Mesenchymal stem cell (in vitro differentiated cells and primary cell): ENCODE results near the gene CATSPERD.
A peak's percentile ranks its signal among the peaks of the same experiment; 100 is the strongest.

Experiments used
- DNase-seq: peaks from one replicate; pipeline ENCODE4 v3.0.0-alpha.2; 2013
- H2AFZ ChIP-seq: one replicate; pipeline ENCODE4 v1.6.1; 2013; ENCODE audit warnings: low read depth, mild to moderate bottlenecking, control low read depth, inconsistent platforms, low read length, moderate library complexity
- H2AK5ac ChIP-seq: 2 replicates; pipeline ENCODE4 v1.6.1; 2013; ENCODE audit warnings: low read length, moderate library complexity, mild to moderate bottlenecking, inconsistent platforms; ENCODE audit not compliant: severe bottlenecking
- H2BK120ac ChIP-seq: one replicate; pipeline ENCODE4 v1.6.1; 2013; ENCODE audit warnings: low read depth, mild to moderate bottlenecking, inconsistent platforms, low read length, moderate library complexity
- H2BK12ac ChIP-seq, 2 experiments: one replicate each; pipeline ENCODE4 v1.6.1; 2013; ENCODE audit warnings: inconsistent platforms in 2 of 2, low read length in 2 of 2, mild to moderate bottlenecking in 2 of 2, moderate library complexity in 2 of 2, control low read depth in 1 of 2
- H2BK15ac ChIP-seq: one replicate; pipeline ENCODE4 v1.6.1; 2013; ENCODE audit warnings: mild to moderate bottlenecking, low read depth, inconsistent platforms; ENCODE audit not compliant: poor library complexity, severe bottlenecking
- H2BK5ac ChIP-seq: 2 replicates; pipeline ENCODE4 v1.6.1; 2013; ENCODE audit warnings: low read depth, mild to moderate bottlenecking, low read length, control low read depth, inconsistent platforms; ENCODE audit not compliant: poor library complexity, severe bottlenecking
- H3K14ac ChIP-seq, 2 experiments: one replicate each; pipeline ENCODE4 v1.6.1; 2013; ENCODE audit warnings: inconsistent platforms in 2 of 2, low read length in 2 of 2, control low read depth in 1 of 2, mild to moderate bottlenecking in 1 of 2, moderate library complexity in 1 of 2
- H3K18ac ChIP-seq, 2 experiments: one replicate each; pipeline ENCODE4 v1.6.1; 2013; ENCODE audit warnings: inconsistent platforms in 2 of 2, low read length in 2 of 2, control low read depth in 1 of 2, low read depth in 1 of 2, mild to moderate bottlenecking in 1 of 2
- H3K23ac ChIP-seq, 2 experiments: one replicate each; pipeline ENCODE4 v1.6.1; 2013; ENCODE audit warnings: inconsistent platforms in 2 of 2, low read length in 2 of 2, mild to moderate bottlenecking in 2 of 2, moderate library complexity in 2 of 2, control low read depth in 1 of 2
- H3K27ac ChIP-seq: 2 replicates; pipeline ENCODE4 v1.5.1; 2013; ENCODE audit warnings: mild to moderate bottlenecking, moderate library complexity, low read length, control low read depth, inconsistent platforms; ENCODE audit not compliant: poor library complexity, severe bottlenecking
- H3K27me3 ChIP-seq, 2 experiments: 2 replicates each; pipeline versions ENCODE4 v1.6.1 to v1.7.0; 2013; ENCODE audit warnings: low read length in 2 of 2, mild to moderate bottlenecking in 2 of 2, moderate library complexity in 2 of 2, control low read depth in 1 of 2, inconsistent platforms in 1 of 2; ENCODE audit not compliant: control insufficient read depth in 1 of 2, insufficient read depth in 1 of 2
- H3K36me3 ChIP-seq, 2 experiments: 2 replicates each; pipeline versions ENCODE4 v1.6.1 to v1.7.0; 2013; ENCODE audit warnings: low read length in 2 of 2, control low read depth in 1 of 2, inconsistent platforms in 1 of 2, low read depth in 1 of 2, mild to moderate bottlenecking in 1 of 2; ENCODE audit not compliant: insufficient read depth in 2 of 2, control insufficient read depth in 1 of 2
- H3K4ac ChIP-seq, 2 experiments: one replicate each; pipeline ENCODE4 v1.6.1; 2013; ENCODE audit warnings: inconsistent platforms in 2 of 2, low read length in 2 of 2, mild to moderate bottlenecking in 2 of 2, moderate library complexity in 2 of 2, control low read depth in 1 of 2, low read depth in 1 of 2
- H3K4me1 ChIP-seq: 2 replicates; pipeline ENCODE4 v1.6.1; 2013; ENCODE audit warnings: low read depth, low read length, control low read depth; ENCODE audit not compliant: control insufficient read depth, insufficient read depth
- H3K4me2 ChIP-seq: 2 replicates; pipeline ENCODE4 v1.6.1; 2013; ENCODE audit warnings: low read length, mild to moderate bottlenecking, inconsistent platforms; ENCODE audit not compliant: poor library complexity, severe bottlenecking
- H3K4me3 ChIP-seq, 2 experiments: 2 replicates each; pipeline versions ENCODE4 v1.5.1 to v1.7.0; 2013; ENCODE audit warnings: low read length in 2 of 2, mild to moderate bottlenecking in 2 of 2, control low read depth in 1 of 2, low read depth in 1 of 2; ENCODE audit not compliant: insufficient read depth in 1 of 2
- H3K79me1 ChIP-seq: replicated peaks from 2 replicates; pipeline ENCODE4 v1.6.1; 2013; ENCODE audit warnings: mild to moderate bottlenecking, control low read depth, low read length, inconsistent platforms; ENCODE audit not compliant: poor library complexity, severe bottlenecking
- H3K9ac ChIP-seq: 2 replicates; pipeline ENCODE4 v1.7.0; 2013; ENCODE audit warnings: mild to moderate bottlenecking, low read length, moderate library complexity
- H3K9me3 ChIP-seq: 2 replicates; pipeline ENCODE4 v1.7.0; 2013; ENCODE audit warnings: mild to moderate bottlenecking, low read length; ENCODE audit not compliant: control insufficient read depth
- H4K8ac ChIP-seq: one replicate; pipeline ENCODE4 v1.6.1; 2013; ENCODE audit warnings: inconsistent platforms, mild to moderate bottlenecking, low read length, moderate library complexity
- H4K91ac ChIP-seq: one replicate; pipeline ENCODE4 v1.6.1; 2013; ENCODE audit warnings: mild to moderate bottlenecking, low read length, inconsistent platforms
- WGBS: methylation state at CpG from one replicate; pipeline ENCODE4 v1.1.7; 2013; ENCODE audit warnings: mixed read lengths; 5-methylcytosine and 5-hydroxymethylcytosine counted together

Gene CATSPERD

GRCh38 chr19:5693195-5694166, 27.0 kb upstream of the CATSPERD start:
- no peak overlapping the region for H2BK15ac ChIP-seq
- H4K8ac ChIP-seq: peak overlapping the region; percentile 14
- no peaks in the 10 kb centered on the region for H3K9me3 ChIP-seq
- peak overlapping the region; percentile 7 for H4K91ac ChIP-seq
- no peak overlapping the region for H3K23ac ChIP-seq
- peaks cover 26% of the 10 kb centered on the region for H3K4me1 ChIP-seq
- no peak overlapping the region for H3K18ac ChIP-seq
- H3K27me3 ChIP-seq: no peaks in the 10 kb centered on the region
- no peak overlapping the region for H2BK5ac ChIP-seq
- peaks cover 61 to 75% of the 10 kb centered on the region in 2 experiments for H3K36me3 ChIP-seq
- H2BK120ac ChIP-seq: no peak overlapping the region
- no peak overlapping the region for H3K9ac ChIP-seq
- H2AFZ ChIP-seq: no peak overlapping the region
- H2AK5ac ChIP-seq: no peak overlapping the region
- H3K4me2 ChIP-seq: no peak overlapping the region
- H3K4me3 ChIP-seq: no peak overlapping the region
- no peak overlapping the region for H3K27ac ChIP-seq
- no peak overlapping the region for H3K4ac ChIP-seq
- peaks cover 2% of the 10 kb centered on the region for H3K79me1 ChIP-seq
- 92% methylated on average over 36 of the region's 39 CpGs for WGBS
- no peak overlapping the region for H3K14ac ChIP-seq
- H2BK12ac ChIP-seq: no peak overlapping the region
- no peak for DNase-seq

- Histone ChIP-seq H2AK5ac (no peak overlapping the region), H2BK12ac (no peak overlapping the region), H4K8ac (peak overlapping the region; percentile 45), H3K9ac (no peak overlapping the region), H3K79me1 (peaks cover 4% of the 10 kb centered on the region), H3K9me3 (no peaks in the 10 kb centered on the region), H3K4ac (no peak overlapping the region), H3K4me3 (no peak overlapping the region), H3K27ac (no peak overlapping the region), H4K91ac (no peak overlapping the region), H3K14ac (no peak overlapping the region), H2AFZ (no peak overlapping the region), H2BK5ac (no peak overlapping the region), H3K23ac (peak overlapping the region in 1 of 2 experiments; percentile 17), H3K36me3 (peaks cover 69 to 84% of the 10 kb centered on the region in 2 experiments), H3K4me2 (no peak overlapping the region), H3K4me1 (peaks cover 26% of the 10 kb centered on the region), H2BK120ac (no peak overlapping the region), H3K27me3 (no peaks in the 10 kb centered on the region), H2BK15ac (no peak overlapping the region), H3K18ac (no peak overlapping the region)
- DNase-seq: no peak
- WGBS: 97% methylated on average over 45 of the region's 45 CpGs
Observed at GRCh38 chr19:5694167-5694955, 26.1 kb upstream of the CATSPERD start.

GRCh38 chr19:5694956-5695648, 25.3 kb upstream of the CATSPERD start:
- no peak overlapping the region for H3K4me3 ChIP-seq
- no peak overlapping the region for H2BK120ac ChIP-seq
- no peak overlapping the region for H3K14ac ChIP-seq
- H3K79me1 ChIP-seq: peaks cover 4% of the 10 kb centered on the region
- H3K27ac ChIP-seq: no peak overlapping the region
- H2BK12ac ChIP-seq: no peak overlapping the region
- H2AK5ac ChIP-seq: no peak overlapping the region
- peaks cover 24% of the 10 kb centered on the region for H3K4me1 ChIP-seq
- H2BK5ac ChIP-seq: no peak overlapping the region
- H3K4me2 ChIP-seq: no peak overlapping the region
- H3K9ac ChIP-seq: no peak overlapping the region
- H3K36me3 ChIP-seq: peaks cover 69 to 90% of the 10 kb centered on the region in 2 experiments
- no peak overlapping the region for H4K8ac ChIP-seq
- H3K23ac ChIP-seq: no peak overlapping the region
- no peak for DNase-seq
- no peak overlapping the region for H2BK15ac ChIP-seq
- no peak overlapping the region for H3K4ac ChIP-seq
- no peak overlapping the region for H2AFZ ChIP-seq
- no peaks in the 10 kb centered on the region for H3K9me3 ChIP-seq
- no peak overlapping the region for H4K91ac ChIP-seq
- H3K18ac ChIP-seq: no peak overlapping the region
- H3K27me3 ChIP-seq: no peaks in the 10 kb centered on the region
- 91% methylated on average over 8 of the region's 8 CpGs for WGBS
